Measurements from ENCODE around the gene HDAC5. TPM values are rescaled to one million over a fixed set of nuclear protein-coding genes. Genes with fewer than 3 reads are reported as not detected.
"Not testable (repeated sequence)": the region's sequence is repeated elsewhere in the genome, so short reads cannot be mapped to it uniquely, and the experiment has no call there.

The HDAC5 gene
- total RNA-seq, 2 donors from 2014 or later = 19.0 to 26.6 TPM

- intact Hi-C loops (cut with DNase I) = no loop called here
- Histone ChIP-seq H3K36me3 (no peaks in the 10 kb centered on the region), H3K4me3 (no peak overlapping the region), H3K9ac (ENCODE audit: low read depth in 2 of 2, low read length in 2 of 2) (no peak overlapping the region), H3K27ac (no peak overlapping the region), H3K9me3 (no peaks in the 10 kb centered on the region), H3K4me1 (no peaks in the 10 kb centered on the region), H3K27me3 (no peaks in the 10 kb centered on the region)
- DNase-seq = no peak
- TF ChIP-seq, protein P1, sequence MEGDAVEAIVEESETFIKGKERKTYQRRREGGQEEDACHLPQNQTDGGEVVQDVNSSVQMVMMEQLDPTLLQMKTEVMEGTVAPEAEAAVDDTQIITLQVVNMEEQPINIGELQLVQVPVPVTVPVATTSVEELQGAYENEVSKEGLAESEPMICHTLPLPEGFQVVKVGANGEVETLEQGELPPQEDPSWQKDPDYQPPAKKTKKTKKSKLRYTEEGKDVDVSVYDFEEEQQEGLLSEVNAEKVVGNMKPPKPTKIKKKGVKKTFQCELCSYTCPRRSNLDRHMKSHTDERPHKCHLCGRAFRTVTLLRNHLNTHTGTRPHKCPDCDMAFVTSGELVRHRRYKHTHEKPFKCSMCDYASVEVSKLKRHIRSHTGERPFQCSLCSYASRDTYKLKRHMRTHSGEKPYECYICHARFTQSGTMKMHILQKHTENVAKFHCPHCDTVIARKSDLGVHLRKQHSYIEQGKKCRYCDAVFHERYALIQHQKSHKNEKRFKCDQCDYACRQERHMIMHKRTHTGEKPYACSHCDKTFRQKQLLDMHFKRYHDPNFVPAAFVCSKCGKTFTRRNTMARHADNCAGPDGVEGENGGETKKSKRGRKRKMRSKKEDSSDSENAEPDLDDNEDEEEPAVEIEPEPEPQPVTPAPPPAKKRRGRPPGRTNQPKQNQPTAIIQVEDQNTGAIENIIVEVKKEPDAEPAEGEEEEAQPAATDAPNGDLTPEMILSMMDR (IDR thresholded peaks at IDR 0.05) = no peak
These were observed 11.5 kb upstream of the HDAC5 start for GRCh38 chr17:44134752-44135568.

- Histone ChIP-seq H3K36me3 (no peaks in the 10 kb centered on the region), H3K27me3 (no peaks in the 10 kb centered on the region), H3K4me1 (no peaks in the 10 kb centered on the region), H3K4me3 (no peak overlapping the region), H3K9me3 (no peaks in the 10 kb centered on the region), H3K9ac (ENCODE audit: low read depth in 2 of 2, low read length in 2 of 2) (no peak overlapping the region), H3K27ac (no peak overlapping the region)
- TF ChIP-seq, protein P1 (IDR thresholded peaks at IDR 0.05) = no peak
- no peak for DNase-seq
- intact Hi-C loops (cut with DNase I) = no loop called here
These were observed 10.6 kb upstream of the HDAC5 start for GRCh38 chr17:44133918-44134476.

DNA sequence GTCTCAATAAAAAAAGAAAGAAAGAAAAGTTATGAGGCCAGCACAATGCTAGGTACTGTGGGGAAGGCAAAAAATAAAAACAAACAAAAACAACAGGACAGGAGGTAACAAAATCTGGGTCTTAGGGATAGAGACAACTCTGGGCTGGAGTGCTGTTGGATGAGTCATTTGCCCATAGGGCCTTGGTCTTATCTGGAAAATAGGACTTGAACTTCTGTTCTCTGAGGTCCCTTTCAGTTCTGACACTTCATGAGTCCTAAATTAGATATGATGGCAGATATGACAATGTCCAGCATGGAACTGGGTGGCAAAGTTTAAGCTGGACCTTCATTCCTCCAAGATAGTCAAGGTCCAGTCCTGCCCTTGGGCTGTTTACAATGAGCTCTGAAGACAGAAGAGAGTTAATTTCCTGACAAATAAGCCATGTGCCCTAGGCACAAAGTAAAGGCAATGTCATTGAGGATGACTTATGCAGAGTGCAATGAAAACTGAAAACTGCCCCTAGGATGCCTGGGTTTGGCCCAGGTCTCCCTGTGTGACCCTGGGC lies 8.9 kb upstream of the HDAC5 start:
- DNase-seq = no peak
- Histone ChIP-seq H3K27me3 (no peaks in the 10 kb centered on the region), H3K4me3 (no peak overlapping the region), H3K9me3 (no peaks in the 10 kb centered on the region), H3K9ac (ENCODE audit: low read depth in 2 of 2, low read length in 2 of 2) (no peak overlapping the region), H3K36me3 (no peaks in the 10 kb centered on the region), H3K4me1 (no peaks in the 10 kb centered on the region), H3K27ac (no peak overlapping the region)
- intact Hi-C loops (cut with DNase I) = no loop called here
- TF ChIP-seq, protein P1 (IDR thresholded peaks at IDR 0.05) = no peak

GRCh38 chr17:44131372-44131771 lies 7.9 kb upstream of the HDAC5 start:
- H3K4me3 ChIP-seq; H3K36me3 ChIP-seq; H3K9me3 ChIP-seq; DNase-seq; H3K4me1 ChIP-seq; H3K27me3 ChIP-seq; H3K27ac ChIP-seq; intact Hi-C loops (cut with DNase I); H3K9ac ChIP-seq (ENCODE audit: low read depth in 2 of 2, low read length in 2 of 2): not testable (repeated sequence)

GRCh38 chr17:44130693-44131349 lies 7.4 kb upstream of the HDAC5 start:
- no peaks in the 10 kb centered on the region for H3K36me3 ChIP-seq
- H3K4me1 ChIP-seq = no peaks in the 10 kb centered on the region
- TF ChIP-seq, protein P1 (IDR thresholded peaks at IDR 0.05) = no peak
- no peak overlapping the region for H3K27ac ChIP-seq
- no peaks in the 10 kb centered on the region for H3K9me3 ChIP-seq
- intact Hi-C loops (cut with DNase I) = no loop called here
- no peaks in the 10 kb centered on the region for H3K27me3 ChIP-seq
- no peak overlapping the region for H3K4me3 ChIP-seq
- H3K9ac ChIP-seq (ENCODE audit: low read depth in 2 of 2, low read length in 2 of 2) = no peak overlapping the region
- DNase-seq = no peak

Measured in colonic mucosa (tissue), 4 donors.